Measurements from ENCODE around the gene USP15. TPM values are rescaled to one million over a fixed set of nuclear protein-coding genes. Genes with fewer than 3 reads are reported as not detected.

Gene USP15
- total RNA-seq, 1 experiment from 2014 or later, result 35.3 TPM

GRCh38 chr12:62306569-62307530 lies 46.6 kb downstream of the USP15 start:
- H3K4me1 Mint-ChIP-seq, result no peaks in the 10 kb centered on the region
- TF ChIP-seq, protein P1, sequence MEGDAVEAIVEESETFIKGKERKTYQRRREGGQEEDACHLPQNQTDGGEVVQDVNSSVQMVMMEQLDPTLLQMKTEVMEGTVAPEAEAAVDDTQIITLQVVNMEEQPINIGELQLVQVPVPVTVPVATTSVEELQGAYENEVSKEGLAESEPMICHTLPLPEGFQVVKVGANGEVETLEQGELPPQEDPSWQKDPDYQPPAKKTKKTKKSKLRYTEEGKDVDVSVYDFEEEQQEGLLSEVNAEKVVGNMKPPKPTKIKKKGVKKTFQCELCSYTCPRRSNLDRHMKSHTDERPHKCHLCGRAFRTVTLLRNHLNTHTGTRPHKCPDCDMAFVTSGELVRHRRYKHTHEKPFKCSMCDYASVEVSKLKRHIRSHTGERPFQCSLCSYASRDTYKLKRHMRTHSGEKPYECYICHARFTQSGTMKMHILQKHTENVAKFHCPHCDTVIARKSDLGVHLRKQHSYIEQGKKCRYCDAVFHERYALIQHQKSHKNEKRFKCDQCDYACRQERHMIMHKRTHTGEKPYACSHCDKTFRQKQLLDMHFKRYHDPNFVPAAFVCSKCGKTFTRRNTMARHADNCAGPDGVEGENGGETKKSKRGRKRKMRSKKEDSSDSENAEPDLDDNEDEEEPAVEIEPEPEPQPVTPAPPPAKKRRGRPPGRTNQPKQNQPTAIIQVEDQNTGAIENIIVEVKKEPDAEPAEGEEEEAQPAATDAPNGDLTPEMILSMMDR (conservative IDR thresholded peaks at IDR 0.05), result no peak

More at GRCh38 chr12:62306569-62307530, 46.6 kb downstream of the USP15 start:
- no peak overlapping the region for H4K5ac ChIP-seq (ENCODE audit: insufficient read length, low read depth, low read length)
- no peak overlapping the region for H3K4me2 ChIP-seq (ENCODE audit: insufficient read depth, insufficient read length, low read length)
- no peak overlapping the region for H3K4ac ChIP-seq (ENCODE audit: low read depth, low read length)
- H3K9me3 Mint-ChIP-seq, result peaks cover 8% of the 10 kb centered on the region in 2 experiments
- no peak overlapping the region for H4K8ac ChIP-seq (replicated peaks; ENCODE audit: insufficient read length, low read depth, low read length)
- no peak overlapping the region for H3K9ac ChIP-seq (ENCODE audit: extremely low read depth, insufficient read length, low read length)
- H3K4me1 ChIP-seq (ENCODE audit: insufficient read depth, low read length), result no peaks in the 10 kb centered on the region
- no peak overlapping the region for H2BK12ac ChIP-seq (ENCODE audit: insufficient read length, low read depth, low read length)
- H3K79me2 ChIP-seq (ENCODE audit: insufficient read depth, low read length), result no peaks in the 10 kb centered on the region
- no peak for DNase-seq
- H3K56ac ChIP-seq (ENCODE audit: insufficient read length, low read depth, low read length), result no peak overlapping the region
- no peak overlapping the region for H3K4me3 Mint-ChIP-seq
- no peak overlapping the region for H2BK15ac ChIP-seq (ENCODE audit: low read depth, low read length)
- H3K79me1 ChIP-seq (ENCODE audit: insufficient read depth, low read depth, low read length, poor library complexity, severe bottlenecking), result no peaks in the 10 kb centered on the region
- no peak overlapping the region for H3K18ac ChIP-seq (ENCODE audit: insufficient read length, low read depth, low read length)
- H3T11ph ChIP-seq (ENCODE audit: low read length), result no peak overlapping the region
- H3K27ac Mint-ChIP-seq, result no peak overlapping the region
- no peaks in the 10 kb centered on the region for H4K20me1 ChIP-seq (ENCODE audit: control insufficient read depth, insufficient read depth, insufficient read length)
- H4K91ac ChIP-seq (ENCODE audit: insufficient read length, low read depth, low read length), result no peak overlapping the region
- no peak overlapping the region for H2BK120ac ChIP-seq (ENCODE audit: low read depth, low read length, poor library complexity, severe bottlenecking)
- no peak overlapping the region for H2AK5ac ChIP-seq (ENCODE audit: insufficient read length, low read length)
- no peak overlapping the region for H2BK5ac ChIP-seq (ENCODE audit: insufficient read length, low read length)
- peaks cover 28 to 34% (median 28%) of the 10 kb centered on the region in 3 experiments for H3K36me3 Mint-ChIP-seq (ENCODE audit: insufficient read depth in 1 of 3, low read depth in 3 of 3)
- H3K23ac ChIP-seq (ENCODE audit: insufficient read length, low read depth, low read length), result no peak overlapping the region
- no peak overlapping the region for H3K14ac ChIP-seq (ENCODE audit: insufficient read depth, low read length)
- H3K23me2 ChIP-seq (ENCODE audit: insufficient read length, low read depth, low read length, poor library complexity, severe bottlenecking), result no peaks in the 10 kb centered on the region
- H3K27ac ChIP-seq (ENCODE audit: insufficient read length, low read depth, low read length), result no peak overlapping the region
- WGBS (ENCODE audit: extremely low coverage, insufficient read length, low lambda C conversion rate), result no CpG with 5 or more reads among the region's 7 CpGs
- no peaks in the 10 kb centered on the region for H3K27me3 ChIP-seq (ENCODE audit: insufficient read depth, low read length)
- no peaks in the 10 kb centered on the region for H3K27me3 Mint-ChIP-seq (ENCODE audit: low read depth)
- no peaks in the 10 kb centered on the region for H3K9me3 ChIP-seq (ENCODE audit: control insufficient read depth, low read depth, low read length)
- no peak overlapping the region for H2BK20ac ChIP-seq (ENCODE audit: low read depth, low read length, poor library complexity, severe bottlenecking)
- H2AFZ ChIP-seq (ENCODE audit: low read length), result no peak overlapping the region
